GM10266 (cell line): Measurements from ENCODE around the gene AGAP1.

Experiments used
- DNase-seq: peaks from one replicate; pipeline ENCODE4 v3.0.0; 2012; ENCODE audit errors: extremely low spot score
- CTCF ChIP-seq: IDR thresholded peaks from 2 replicates; pipeline ENCODE4 v1.5.1; 2012; ENCODE audit warnings: mild to moderate bottlenecking, low read depth; ENCODE audit not compliant: control insufficient read depth, insufficient read depth; ENCODE audit errors: missing control alignments

AGAP1 gene

DNA sequence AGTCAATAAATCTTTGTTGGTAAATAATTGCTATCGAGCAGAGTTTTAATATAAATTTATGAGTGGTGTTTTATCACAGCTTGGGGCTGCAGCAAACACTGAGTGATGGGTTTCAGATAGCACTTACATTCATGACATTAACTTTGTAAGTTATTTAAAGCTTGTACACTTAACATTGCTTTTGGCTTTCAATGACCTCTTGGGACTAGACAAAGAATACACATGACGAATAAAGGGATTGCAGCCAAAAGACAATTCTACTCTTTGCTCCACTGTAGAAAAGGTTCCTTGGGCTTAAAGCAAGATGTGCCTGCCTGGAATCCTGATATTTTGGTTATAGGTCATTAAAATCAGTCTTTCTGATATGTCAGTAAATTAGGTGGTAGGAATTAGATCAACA, 374.8 kb downstream of the AGAP1 start:
- no peak for TF ChIP-seq CTCF
- DNase-seq = no peak

GRCh38 chr2:235870515-235870914, 376.7 kb downstream of the AGAP1 start:
- no peak for TF ChIP-seq CTCF
- DNase-seq = no peak

DNA sequence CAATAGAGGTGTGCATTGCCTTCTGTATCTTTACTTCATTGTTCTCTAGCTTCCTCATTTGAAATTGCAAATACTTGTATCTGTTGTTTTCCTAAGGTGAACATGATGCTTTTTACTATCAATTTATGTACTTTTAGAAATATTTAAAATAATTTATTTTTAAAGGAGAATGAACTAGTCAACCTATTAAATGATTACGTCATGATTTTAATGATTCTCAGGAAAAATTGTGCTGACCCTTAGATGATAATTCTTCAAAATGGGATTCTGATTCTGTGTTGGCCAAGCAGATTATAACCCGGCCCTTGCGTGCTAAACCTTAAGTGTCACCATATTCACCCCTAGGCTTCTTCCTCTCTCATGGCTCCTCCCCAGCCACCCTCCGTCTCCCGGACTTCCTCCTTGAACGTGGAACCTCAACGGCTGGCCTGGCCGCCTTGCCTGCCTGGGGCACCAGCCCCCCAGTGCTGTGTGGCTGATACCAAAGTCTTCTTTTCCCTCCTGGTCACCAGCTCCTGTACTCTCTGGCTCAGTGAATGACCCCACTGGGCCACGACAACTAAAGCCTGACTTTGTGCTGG, 382.3 kb downstream of the AGAP1 start:
- no peak for DNase-seq
- TF ChIP-seq CTCF = no peak

GRCh38 chr2:235877275-235877802, 383.5 kb downstream of the AGAP1 start:
- no peak for TF ChIP-seq CTCF
- no peak for DNase-seq

DNA sequence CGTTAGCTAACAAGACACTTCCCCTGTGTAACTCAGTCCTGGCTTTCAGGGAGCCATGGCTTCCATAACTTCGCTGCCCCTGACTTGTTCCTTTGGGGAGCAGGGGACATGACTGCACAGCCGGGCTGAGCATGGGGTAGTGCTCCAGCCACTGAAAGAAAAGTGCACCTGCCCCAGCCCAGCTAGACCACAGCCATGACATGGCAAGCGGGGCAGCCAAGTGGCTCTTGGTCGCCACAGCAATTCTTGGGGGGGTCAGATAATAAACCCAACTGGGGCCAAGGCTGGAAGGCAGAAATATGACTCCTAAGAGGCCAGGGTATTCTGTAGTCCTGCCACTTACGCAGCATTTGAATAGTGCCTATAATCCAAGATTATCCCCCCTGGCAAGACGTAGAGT, 385.3 kb downstream of the AGAP1 start:
- TF ChIP-seq CTCF = no peak
- no peak for DNase-seq

DNA sequence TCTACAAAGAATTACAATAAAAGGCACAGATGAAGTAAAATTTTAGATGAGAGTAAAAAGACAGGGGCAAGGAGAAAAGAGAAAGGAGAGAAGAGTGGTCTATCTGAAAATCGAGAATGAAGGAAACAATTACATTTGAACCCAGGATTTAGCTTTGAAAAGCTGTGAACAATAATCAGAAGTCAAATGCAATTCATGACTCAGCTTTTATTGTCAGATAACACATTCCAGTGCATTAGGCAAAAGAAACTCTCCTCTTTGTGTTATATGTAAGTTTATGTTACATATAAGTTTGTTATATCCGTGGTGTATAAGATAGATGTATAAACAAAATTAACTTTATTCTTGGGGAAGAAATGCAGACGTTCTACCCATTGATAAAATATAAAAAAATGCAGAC, 389.8 kb downstream of the AGAP1 start:
- DNase-seq = no peak

More for the DNA sequence above, 389.8 kb downstream of the AGAP1 start:
- TF ChIP-seq CTCF = no peak
